SK-N-SH (cell line): Measurements from ENCODE around the gene NUMB. TPM values are rescaled to one million over a fixed set of nuclear protein-coding genes. Genes with fewer than 3 reads are reported as not detected.

Experiments
- CTCF ChIA-PET: fragments of 300-600, 350-600 bp; formaldehyde crosslinking; extraction: SDS; loops from one replicate; lab custom pipeline; 2021; lab: Yijun Ruan, JAX
- POLR2A ChIA-PET: fragments of 350-600 bp; sonication (Branson Sonifier 250); formaldehyde crosslinking; extraction: SDS; loops from one replicate; lab custom pipeline; 2020; ENCODE audit warnings: antibody characterized with exemption, inconsistent platforms; lab: Yijun Ruan, JAX
- DNase-seq: peaks from one replicate; pipeline ENCODE4 v3.0.0; 2012
- H2AFZ ChIP-seq: fragments of 200-600 bp; sonication (generic); 2 replicates; pipeline ENCODE4 v1.8.1; 2016; ENCODE audit warnings: antibody characterized with exemption, mild to moderate bottlenecking, low read depth
- H3F3A ChIP-seq: fragments of 200-600 bp; sonication (generic); replicated peaks from 2 replicates; pipeline ENCODE3; 2016; ENCODE audit warnings: antibody characterized with exemption, mild to moderate bottlenecking; ENCODE audit not compliant: insufficient read depth
- H3K27ac ChIP-seq, 2 experiments: fragments of 200-500 bp in 1 of 2; fragments of 200-600 bp in 1 of 2; sonication (Bioruptor generic) in 1 of 2; sonication (generic), shearing (Covaris generic) in 1 of 2; 2 replicates each; pipeline versions ENCODE4 v1.5.1 to v1.6.1; 2014 to 2016; ENCODE audit warnings: low read depth in 2 of 2, inconsistent platforms in 1 of 2, low read length in 1 of 2, mild to moderate bottlenecking in 1 of 2, mixed read lengths in 1 of 2
- H3K27me3 ChIP-seq: fragments of 200-600 bp; sonication (generic), shearing (Covaris generic); 2 replicates; pipeline ENCODE4 v1.6.1; 2016; ENCODE audit warnings: mixed run types; ENCODE audit not compliant: insufficient read depth
- H3K36me3 ChIP-seq, 2 experiments: fragments of 200-500 bp in 1 of 2; fragments of 200-600 bp in 1 of 2; sonication (Bioruptor generic) in 1 of 2; sonication (generic) in 1 of 2; replicated peaks in 1 of 2; 2 replicates each; pipeline versions ENCODE3 to v1.5.1; 2014 to 2016; ENCODE audit warnings: low read length in 1 of 2, mild to moderate bottlenecking in 1 of 2; ENCODE audit not compliant: insufficient read depth in 2 of 2, control insufficient read depth in 1 of 2
- H3K4me1 ChIP-seq, 2 experiments: fragments of 200-500 bp in 1 of 2; fragments of 200-600 bp in 1 of 2; sonication (Bioruptor generic) in 1 of 2; sonication (generic), shearing (Covaris generic) in 1 of 2; 2 replicates each; pipeline versions ENCODE4 v1.5.1 to v1.6.1; 2014 to 2016; ENCODE audit warnings: low read depth in 1 of 2, low read length in 1 of 2, mixed run types in 1 of 2; ENCODE audit not compliant: insufficient read depth in 2 of 2, control insufficient read depth in 1 of 2
- H3K4me2 ChIP-seq: fragments of 200-600 bp; sonication (generic), shearing (Covaris generic); 2 replicates; pipeline ENCODE4 v1.6.1; 2017; ENCODE audit warnings: mixed run types
- H3K4me3 ChIP-seq, 2 experiments: fragments of 200-500 bp in 1 of 2; fragments of 200-600 bp in 1 of 2; sonication (Bioruptor generic) in 1 of 2; sonication (generic), shearing (Covaris generic) in 1 of 2; 2 replicates each; pipeline versions ENCODE4 v1.5.1 to v1.8.1; 2014 to 2016; ENCODE audit warnings: low read depth in 2 of 2, inconsistent platforms in 1 of 2, low read length in 1 of 2, mild to moderate bottlenecking in 1 of 2, mixed read lengths in 1 of 2, moderate library complexity in 1 of 2
- H3K79me2 ChIP-seq: fragments of 200-600 bp; sonication (generic); 2 replicates; pipeline ENCODE4 v1.8.1; 2017; ENCODE audit warnings: mild to moderate bottlenecking; ENCODE audit not compliant: insufficient read depth
- H3K9ac ChIP-seq: fragments of 200-600 bp; sonication (generic); 2 replicates; pipeline ENCODE4 v1.6.1; 2017; ENCODE audit warnings: mixed run types
- H3K9me2 ChIP-seq: fragments of 200-600 bp; sonication (generic); 2 replicates; pipeline ENCODE4 v1.6.1; 2017; ENCODE audit warnings: mixed run types
- H3K9me3 ChIP-seq: fragments of 200-600 bp; sonication (generic); 2 replicates; pipeline ENCODE4 v1.6.1; 2017; ENCODE audit warnings: mixed run types, mild to moderate bottlenecking, moderate library complexity
- H4K20me1 ChIP-seq: fragments of 200-600 bp; sonication (generic); 2 replicates; pipeline ENCODE4 v1.6.1; 2017; ENCODE audit warnings: mild to moderate bottlenecking, mixed run types; ENCODE audit not compliant: insufficient read depth
- ELF1 ChIP-seq: IDR thresholded peaks from 2 replicates; pipeline ENCODE4 v1.4.0; 2012
- FOXJ3 ChIP-seq: sonication (generic); formaldehyde crosslinking; IDR thresholded peaks from 2 replicates; pipeline ENCODE4 v1.5.1; 2020; ENCODE audit warnings: mild to moderate bottlenecking, missing genetic modification reagents
- GABPA ChIP-seq: IDR thresholded peaks from 2 replicates; pipeline ENCODE4 v1.4.0; 2012; ENCODE audit warnings: low read depth, mild to moderate bottlenecking
- IRF3 ChIP-seq: fragments of 150-350 bp; IDR thresholded peaks from 2 replicates; pipeline ENCODE4 v1.6.1; 2016; ENCODE audit warnings: mild to moderate bottlenecking, low read depth, low read length
- MXI1 ChIP-seq: IDR thresholded peaks from 2 replicates; pipeline ENCODE4 v1.6.1; 2012; ENCODE audit warnings: mild to moderate bottlenecking, low read depth, low read length, improper control_type of control experiment
- NFIC ChIP-seq: IDR thresholded peaks from 2 replicates; pipeline ENCODE4 v1.4.0; 2012; ENCODE audit warnings: borderline replicate concordance
- RXRA ChIP-seq: IDR thresholded peaks from 2 replicates; pipeline ENCODE4 v1.4.0; 2012; ENCODE audit warnings: low read depth, mild to moderate bottlenecking, borderline replicate concordance
- SIN3A ChIP-seq: IDR thresholded peaks from 2 replicates; pipeline ENCODE4 v1.6.1; 2012; ENCODE audit warnings: low read depth, mild to moderate bottlenecking, low read length, moderate library complexity, borderline replicate concordance
- USF2 ChIP-seq: fragments of 150-350 bp; IDR thresholded peaks from 2 replicates; pipeline ENCODE4 v1.6.1; 2017; ENCODE audit warnings: antibody characterized with exemption, low read length, low read depth, borderline replicate concordance
- WGBS: methylation state at CpG from one replicate; pipeline ENCODE4 v1.1.6; 2017; ENCODE audit warnings: low lambda C conversion rate; 5-methylcytosine and 5-hydroxymethylcytosine counted together
- polyA plus RNA-seq, 3 experiments: library from polyadenylated mRNA; depleted of rRNA; stranded (reverse); fragments of >200 nt; gene quantifications; 2 replicates each; pipeline ENCODE4 v1.2.3, GENCODE V29; 2012

NUMB gene
- polyA plus RNA-seq, 1 of the 3 experiments (the other 2 are of a cell fraction), result 58.4 TPM

- TF ChIP-seq USF2 (no peak), MXI1 (no peak)
Observed at GRCh38 chr14:73267474-73267873, 190.9 kb downstream of the NUMB start (continued).

- H4K20me1 ChIP-seq, result no peaks in the 10 kb centered on the region
Observed at GRCh38 chr14:73266317-73266716, 192.0 kb downstream of the NUMB start.

GRCh38 chr14:73265721-73266046 is 192.7 kb downstream of the NUMB start:
- 91% methylated on average over 3 of the region's 3 CpGs for WGBS
- DNase-seq, result no peak
- Histone ChIP-seq H4K20me1 (no peaks in the 10 kb centered on the region), H3K4me2 (no peak overlapping the region), H3F3A (no peaks in the 10 kb centered on the region), H3K27me3 (no peaks in the 10 kb centered on the region), H3K4me3 (no peak overlapping the region), H2AFZ (no peak overlapping the region), H3K79me2 (no peaks in the 10 kb centered on the region), H3K9ac (no peak overlapping the region), H3K27ac (no peak overlapping the region), H3K36me3 (no peaks in the 10 kb centered on the region), H3K4me1 (peaks cover 0 to 4% of the 10 kb centered on the region in 2 experiments; a peak in 1 of 4 replicates), H3K9me3 (no peaks in the 10 kb centered on the region), H3K9me2 (no peaks in the 10 kb centered on the region)
- ChIA-PET CTCF (interaction anchor here (0.8 to 4.2 kb wide), 2 partner anchors 29 to 206 kb away, joined by 3 to 21 read pairs; no protein-coding TSS in a partner anchor), POLR2A (interaction anchor here (0.6 to 0.9 kb wide), 2 partner anchors 10 to 136 kb away, joined by 3 to 7 read pairs; no protein-coding TSS in a partner anchor)
- TF ChIP-seq SIN3A (no peak), NFIC (no peak), ELF1 (no peak), IRF3 (no peak), RXRA (no peak), GABPA (no peak), FOXJ3 (CRISPR knock-in tag) (no peak)

More at GRCh38 chr14:73266317-73266716, 192.0 kb downstream of the NUMB start:
- peak; percentile 32 for DNase-seq
- Histone ChIP-seq H3K36me3 (no peaks in the 10 kb centered on the region), H3K27me3 (no peaks in the 10 kb centered on the region), H3K9me3 (no peaks in the 10 kb centered on the region), H3K9ac (no peak overlapping the region), H3K4me1 (no peaks in the 10 kb centered on the region), H3K79me2 (no peaks in the 10 kb centered on the region), H3K27ac (no peak overlapping the region), H3K9me2 (no peaks in the 10 kb centered on the region), H3K4me3 (no peak overlapping the region), H3K4me2 (no peak overlapping the region)
- 92% methylated on average over 7 of the region's 7 CpGs for WGBS
- TF ChIP-seq ELF1, result no peak
- TF ChIP-seq, all 33 proteins: peak for 0
- H3F3A ChIP-seq, result no peaks in the 10 kb centered on the region
- H2AFZ ChIP-seq, result no peak overlapping the region
- ChIA-PET POLR2A (interaction anchor here (0.6 to 0.9 kb wide), 2 partner anchors 10 to 135 kb away, joined by 3 to 7 read pairs; no protein-coding TSS in a partner anchor), CTCF (interaction anchor here (0.8 to 4.2 kb wide), 2 partner anchors 29 to 206 kb away, joined by 3 to 21 read pairs; no protein-coding TSS in a partner anchor)
